Fibroblast of gingiva (primary cell): Measurements from ENCODE around the gene ZNF621.
A peak's percentile ranks its signal among the peaks of the same experiment; 100 is the strongest.

Experiments used
- DNase-seq: peaks from one replicate; pipeline ENCODE4 v3.0.0-alpha.2; 2011; ENCODE audit warnings: low read depth

ZNF621 gene

DNA sequence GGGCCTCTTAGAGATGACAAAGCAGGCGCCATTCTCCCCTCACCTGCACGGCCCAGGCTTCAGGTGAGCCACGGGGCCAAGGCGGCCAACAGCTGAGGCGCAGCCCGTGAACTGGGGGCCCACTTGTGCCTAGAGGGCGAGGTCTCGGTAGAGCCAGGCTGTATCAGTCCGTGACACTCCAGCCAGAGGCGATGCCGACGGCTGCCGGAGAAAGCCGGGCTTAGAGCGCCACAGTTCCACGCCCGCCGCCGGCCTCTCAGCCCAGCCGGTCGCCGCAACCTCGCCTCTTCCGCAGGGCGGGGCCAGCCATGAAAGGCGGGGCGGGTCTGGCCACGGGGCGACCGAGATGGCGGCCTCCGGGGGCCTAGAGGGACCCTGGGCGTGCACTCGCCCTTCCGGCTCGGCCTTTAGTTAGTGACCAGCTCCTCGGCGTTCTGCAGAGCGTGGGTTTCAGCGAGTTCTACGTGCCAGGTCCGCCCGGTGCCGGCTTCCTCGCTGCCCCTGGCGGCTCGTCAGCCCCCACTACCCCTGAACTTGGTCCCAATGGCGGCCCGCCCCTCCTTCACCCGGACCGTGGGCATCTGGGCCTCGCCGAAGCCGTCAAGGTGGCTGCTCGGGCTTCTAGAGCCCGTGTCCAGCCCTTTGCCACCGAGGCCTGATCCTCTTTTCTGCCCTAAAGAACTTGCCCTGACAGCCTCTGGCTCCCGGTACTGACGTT is at the start of gene ZNF621:
Gene ZNF621 (plus strand): TSS at position 393 of the 718 bp plus-strand sequence. CDS start 881 bp downstream, outside the sequence.
- peak; percentile 89 for DNase-seq

DNA sequence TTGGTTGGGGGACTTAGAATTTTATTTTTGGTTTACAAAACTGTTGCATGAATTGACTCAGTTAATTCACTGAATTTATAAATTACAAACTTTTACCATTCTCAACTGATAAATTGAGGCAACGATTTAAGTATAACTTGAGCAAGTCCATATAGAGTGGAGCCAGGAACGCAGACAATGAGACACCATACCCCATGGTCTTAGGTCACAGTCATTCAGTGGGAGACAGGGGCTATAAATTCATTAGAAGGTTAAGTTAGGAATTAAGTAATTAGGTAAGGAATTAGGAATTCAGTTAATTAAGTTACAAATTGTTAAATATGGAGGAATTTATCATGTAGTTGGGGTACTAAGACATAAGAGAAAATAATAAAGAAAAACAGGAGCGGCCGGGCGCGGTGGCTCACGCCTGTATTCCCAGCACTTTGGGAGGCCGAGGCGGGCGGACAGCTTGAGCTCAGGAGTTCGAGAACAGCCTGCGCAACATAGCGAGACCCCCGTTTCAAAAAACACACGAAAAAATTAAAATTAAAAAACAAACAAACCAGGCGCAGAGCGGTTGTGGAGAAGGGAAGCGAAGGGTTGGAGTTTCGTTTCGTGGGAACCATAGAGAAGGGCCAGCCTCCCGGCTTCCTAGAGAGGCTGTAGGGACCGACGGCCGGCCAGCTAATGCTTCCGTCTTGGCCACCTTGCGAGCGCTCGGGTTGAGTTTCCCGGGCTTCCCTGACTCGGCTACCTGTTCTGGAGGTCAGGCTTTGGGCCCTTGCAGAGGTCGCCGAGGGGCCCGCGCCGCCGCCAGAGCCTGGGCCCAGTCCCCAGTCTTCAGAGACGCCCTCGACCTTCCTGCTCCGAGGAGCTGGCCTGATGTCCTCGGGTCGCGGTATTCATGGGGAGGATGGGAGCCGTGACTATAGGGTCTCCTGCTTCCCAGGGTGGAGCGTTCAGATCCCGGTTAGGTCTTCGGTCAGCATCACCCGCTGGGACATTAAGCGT is 48.0 kb upstream of the ZNF621 start, which contains the start of gene ZNF619:
Gene ZNF619 (plus strand): TSS at position 645 of the 993 bp plus-strand sequence. CDS start 858 bp downstream, outside the sequence.
- peak; percentile 79 for DNase-seq

DNA sequence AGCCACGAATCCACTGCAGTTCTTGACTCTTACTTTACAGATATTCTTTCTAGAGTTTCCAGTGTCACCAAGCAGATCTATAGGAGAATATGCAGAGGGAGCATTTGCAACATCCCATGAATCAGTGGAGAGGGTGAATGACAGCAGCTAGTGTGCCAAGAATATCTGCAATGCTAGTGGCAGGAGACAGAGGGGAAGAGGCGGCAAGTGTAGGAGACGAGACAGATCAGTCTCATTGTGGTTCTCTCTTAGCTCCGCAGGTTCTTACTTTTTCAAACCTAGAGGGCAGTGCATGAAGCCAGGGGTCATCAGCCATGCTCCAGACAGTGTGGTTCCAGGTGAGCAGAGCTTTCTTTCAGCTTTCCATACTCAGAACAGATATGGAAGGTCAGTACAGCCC is 47.1 kb upstream of the ZNF621 start:
- DNase-seq, result no peak

DNA sequence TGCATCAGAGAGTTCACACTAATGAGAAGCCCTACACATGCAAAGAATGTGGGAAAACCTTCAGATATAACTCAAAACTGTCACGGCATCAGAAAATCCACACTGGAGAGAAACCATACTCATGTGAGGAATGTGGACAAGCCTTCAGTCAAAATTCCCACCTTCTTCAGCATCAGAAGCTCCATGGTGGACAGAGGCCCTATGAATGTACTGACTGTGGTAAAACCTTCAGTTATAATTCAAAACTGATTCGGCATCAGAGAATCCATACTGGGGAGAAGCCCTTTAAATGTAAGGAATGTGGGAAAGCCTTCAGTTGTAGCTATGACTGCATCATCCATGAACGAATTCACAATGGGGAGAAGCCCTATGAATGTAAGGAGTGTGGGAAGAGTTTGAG is 37.6 kb upstream of the ZNF621 start:
- DNase-seq, result no peak

DNA sequence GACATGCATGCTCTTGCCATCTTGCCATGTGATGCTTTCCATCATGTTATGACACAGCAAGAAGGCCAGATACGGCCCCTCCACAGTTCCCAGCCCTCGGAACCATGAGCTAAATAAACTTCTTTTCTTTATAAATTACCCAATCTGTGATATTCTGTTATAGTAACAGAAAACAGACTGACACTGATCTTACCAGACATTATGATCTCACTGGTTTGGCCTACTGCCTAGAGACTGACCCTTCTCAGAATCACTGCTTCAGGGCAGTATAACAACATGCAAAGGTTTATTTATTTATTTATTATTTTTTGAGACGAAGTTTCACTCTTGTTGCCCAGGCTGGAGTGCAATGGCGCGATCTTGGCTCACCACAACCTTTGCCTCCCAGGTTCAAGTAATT is 33.8 kb upstream of the ZNF621 start:
- DNase-seq, result peak; percentile 8

DNA sequence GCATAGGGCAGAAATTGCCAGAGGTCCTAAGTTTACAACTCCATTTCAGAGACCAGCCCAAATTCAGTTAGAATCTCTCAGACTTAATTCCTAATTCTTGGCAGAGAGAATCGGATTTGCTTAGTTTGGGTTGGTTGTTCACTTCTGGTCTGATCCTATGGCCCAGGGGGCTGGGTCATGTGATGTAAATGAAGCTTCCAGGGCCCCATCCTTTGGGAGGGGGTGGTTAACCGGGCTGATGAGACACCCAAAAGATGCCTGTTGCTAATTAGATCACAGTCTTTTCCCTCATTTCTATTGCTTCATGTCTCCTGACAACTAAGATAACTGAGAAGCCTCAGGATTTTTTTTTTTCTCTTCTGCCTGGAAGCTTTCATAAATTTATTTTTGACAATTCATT is 30.1 kb upstream of the ZNF621 start:
- peak; percentile 40 for DNase-seq

DNA sequence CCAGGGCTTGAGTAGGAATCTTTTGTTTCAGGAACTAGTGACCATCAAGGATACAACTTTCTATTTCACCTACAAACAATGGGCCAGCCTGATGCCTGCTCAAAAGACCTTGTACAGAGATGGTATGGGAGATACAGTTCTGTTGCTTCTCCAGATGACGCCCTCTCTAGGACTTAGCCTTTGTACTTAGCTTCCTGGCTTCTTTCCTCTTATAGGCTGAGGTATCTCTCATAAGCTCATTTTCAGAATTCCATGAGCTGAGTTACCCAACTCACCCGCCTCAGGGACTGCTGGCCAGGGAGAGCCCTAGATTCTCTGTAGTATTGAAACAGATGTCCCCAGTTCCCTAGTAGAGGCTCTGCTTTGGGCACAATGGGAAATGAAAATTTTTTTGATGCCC is 27.5 kb upstream of the ZNF621 start:
- no peak for DNase-seq

DNA sequence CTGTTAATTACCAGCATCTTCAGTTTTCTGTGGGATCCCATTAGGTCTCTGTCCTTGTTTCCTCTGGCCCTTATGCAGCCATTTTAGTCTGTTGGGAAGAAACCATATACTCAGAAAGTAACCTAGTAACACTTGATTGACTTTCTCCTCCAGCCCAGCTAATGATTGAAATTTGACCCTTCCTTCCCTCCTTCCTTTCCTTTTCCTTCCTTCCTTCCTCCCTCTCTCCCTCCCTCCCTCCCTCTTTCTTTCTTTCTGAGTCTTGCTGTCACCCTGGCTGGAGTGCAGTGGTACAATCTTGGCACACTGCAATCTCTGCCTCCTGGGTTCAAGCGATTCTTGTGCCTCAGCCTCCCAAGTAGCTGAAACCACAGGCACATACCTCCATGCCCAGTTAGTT is 24.8 kb upstream of the ZNF621 start:
- no peak for DNase-seq

DNA sequence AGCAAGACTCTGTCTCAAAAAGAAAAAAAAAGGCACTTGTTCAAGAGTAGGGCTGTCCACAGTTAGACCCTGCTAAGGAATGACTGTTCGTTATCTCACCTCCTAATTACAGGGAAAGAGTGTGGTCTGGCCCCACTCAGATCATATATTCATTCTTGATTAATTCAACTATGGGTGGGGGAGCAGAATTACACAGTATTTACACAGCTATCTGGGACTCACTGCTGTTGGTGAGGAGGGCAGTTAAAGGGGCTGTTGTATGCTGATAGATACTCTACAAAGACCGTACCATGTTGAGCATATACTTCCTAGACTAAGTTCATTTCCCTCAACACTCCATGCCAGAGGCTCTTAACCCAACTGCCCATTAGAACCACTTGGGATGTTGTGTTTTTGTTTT is 22.7 kb upstream of the ZNF621 start:
- DNase-seq, result no peak

DNA sequence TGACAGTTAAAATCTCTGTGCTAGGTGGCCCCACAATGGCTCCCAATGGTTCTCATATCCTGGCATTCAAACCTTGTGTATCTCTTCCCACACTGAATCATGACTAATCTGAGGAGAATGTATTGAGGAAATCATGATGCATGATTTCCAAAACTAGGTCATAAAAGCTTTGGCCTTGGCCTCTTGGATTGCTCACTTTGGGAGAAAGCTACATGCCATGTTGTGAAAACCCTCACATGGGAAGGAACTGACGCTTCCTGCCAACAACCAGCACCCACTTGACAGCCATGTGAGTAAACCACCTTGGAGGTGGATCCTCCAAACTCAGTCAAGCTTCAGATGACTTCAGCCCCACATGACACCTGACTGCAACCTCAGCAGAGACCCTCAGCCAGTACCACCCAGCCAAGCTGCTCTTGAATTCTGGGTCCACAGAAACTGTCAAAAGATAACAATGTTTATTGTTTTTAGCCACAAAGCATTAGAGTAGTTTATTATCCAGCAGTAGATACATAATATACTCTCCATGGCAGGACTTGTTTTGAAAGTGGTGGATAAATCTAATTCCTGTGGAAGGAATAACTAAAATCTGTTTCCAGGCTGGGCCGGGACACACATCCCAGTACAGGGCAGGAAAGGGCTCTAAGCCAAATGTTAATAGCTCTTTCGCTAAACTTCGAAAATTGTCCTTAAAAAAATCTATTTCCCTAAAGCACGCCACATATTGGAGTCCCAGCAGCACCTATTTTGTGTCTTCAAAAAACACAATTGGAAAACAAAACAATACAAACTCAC is 19.9 kb upstream of the ZNF621 start:
- DNase-seq, result peak; percentile 94

DNA sequence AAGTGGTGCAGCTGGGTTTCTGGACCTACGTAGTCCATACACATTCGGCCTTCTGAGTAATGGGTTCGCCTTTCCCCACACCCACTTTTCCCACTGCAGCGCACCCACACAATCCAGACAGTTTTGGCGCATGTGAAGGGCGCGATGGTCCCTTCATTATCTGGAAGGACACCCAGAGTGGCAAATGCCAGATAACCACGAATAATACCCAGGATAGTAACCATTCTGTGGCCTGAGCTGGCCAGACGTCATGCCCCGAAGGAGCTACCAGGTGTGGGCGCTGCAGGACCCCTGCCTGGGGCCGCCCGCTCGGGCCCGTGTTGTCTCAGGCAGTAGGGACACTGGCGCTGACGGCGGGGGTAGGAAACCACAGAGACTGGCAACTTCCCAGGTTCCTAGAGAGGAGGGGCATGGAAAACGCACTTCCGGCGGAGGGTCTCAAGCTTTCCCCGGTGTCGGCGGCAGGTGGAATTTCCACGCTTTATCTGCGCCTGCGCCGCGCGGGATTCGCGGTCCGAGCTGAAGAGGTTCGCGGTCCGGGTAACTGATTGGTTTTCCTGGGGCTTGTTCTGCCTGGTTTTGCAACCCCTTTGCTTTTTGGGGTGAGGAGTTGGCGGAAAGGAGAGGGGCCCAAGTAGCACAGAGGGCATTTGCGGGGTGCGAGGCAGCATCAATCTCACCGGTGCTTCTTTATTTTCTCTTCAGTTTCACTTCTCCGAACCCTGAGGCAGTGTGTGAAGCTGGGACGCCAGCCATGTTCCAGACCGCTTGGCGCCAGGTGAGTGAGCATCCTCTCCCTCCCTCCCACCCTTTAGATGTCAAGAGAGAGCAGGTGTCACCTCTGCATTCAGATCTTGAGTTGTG is 18.9 kb upstream of the ZNF621 start, which contains the start of gene ZNF620:
Gene ZNF620 (plus strand): TSS at position 441 of the 864 bp plus-strand sequence. CDS start 314 bp downstream, at position 755.
- DNase-seq, result no peak

DNA sequence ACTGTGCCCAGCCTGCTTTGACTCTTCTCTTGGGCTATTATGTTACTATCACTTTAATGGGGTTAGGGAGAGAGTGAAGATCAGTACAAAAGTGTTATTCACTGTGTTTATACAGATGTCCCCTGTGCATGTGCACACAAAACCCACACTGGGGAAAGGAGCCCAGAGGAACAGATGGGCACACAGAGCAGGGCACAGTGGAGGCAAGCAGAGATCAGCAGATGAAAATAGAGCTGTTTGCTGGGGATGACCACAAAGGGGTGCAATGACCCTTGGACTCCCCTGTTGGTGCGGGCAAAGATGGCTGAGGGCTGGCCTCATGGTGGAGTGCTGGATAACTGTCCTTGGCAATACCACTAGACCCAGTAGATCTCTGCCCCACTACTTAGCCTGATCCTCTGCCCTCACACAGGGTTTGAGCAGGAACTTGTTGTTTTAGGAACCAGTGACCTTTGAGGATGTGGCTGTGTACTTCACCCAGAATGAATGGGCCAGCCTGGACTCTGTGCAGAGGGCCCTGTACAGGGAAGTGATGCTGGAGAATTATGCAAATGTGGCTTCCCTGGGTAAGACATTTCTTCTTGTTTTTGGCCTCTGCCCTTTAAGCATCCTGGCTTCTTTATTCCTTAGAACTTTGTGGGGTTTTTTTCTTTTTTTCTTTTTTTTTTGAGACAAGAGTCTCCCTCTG is 13.6 kb upstream of the ZNF621 start:
- DNase-seq, result no peak

DNA sequence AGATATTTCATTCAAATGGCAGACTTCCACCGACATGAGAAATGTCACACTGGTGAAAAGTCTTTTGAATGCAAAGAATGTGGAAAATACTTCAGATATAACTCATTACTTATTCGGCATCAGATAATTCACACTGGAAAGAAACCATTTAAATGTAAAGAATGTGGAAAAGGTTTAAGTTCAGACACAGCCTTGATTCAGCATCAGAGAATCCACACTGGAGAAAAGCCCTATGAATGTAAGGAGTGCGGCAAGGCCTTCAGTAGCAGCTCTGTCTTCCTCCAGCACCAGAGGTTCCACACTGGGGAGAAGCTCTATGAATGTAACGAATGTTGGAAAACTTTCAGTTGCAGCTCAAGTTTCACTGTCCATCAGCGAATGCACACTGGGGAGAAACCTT is 8.6 kb upstream of the ZNF621 start:
- DNase-seq, result no peak

DNA sequence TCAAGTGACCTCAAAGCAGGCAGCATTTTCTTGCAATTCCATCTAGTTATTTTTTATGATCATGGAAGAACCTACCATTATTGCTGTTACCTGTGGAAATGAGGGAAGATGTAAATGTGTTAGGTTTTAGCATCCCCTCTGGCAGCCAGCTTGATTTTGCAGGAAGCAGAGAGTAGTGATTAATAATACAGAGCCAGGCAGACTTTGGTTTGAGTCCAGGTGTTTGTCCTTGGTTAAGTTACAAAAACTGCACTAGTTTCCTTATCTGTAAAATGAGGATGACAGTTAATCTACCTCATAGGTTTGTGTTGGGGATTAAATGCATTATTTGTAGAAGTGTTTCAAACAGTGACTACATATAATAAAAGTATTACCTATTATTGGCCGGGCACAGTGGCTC is 6.7 kb upstream of the ZNF621 start:
- no peak for DNase-seq

DNA sequence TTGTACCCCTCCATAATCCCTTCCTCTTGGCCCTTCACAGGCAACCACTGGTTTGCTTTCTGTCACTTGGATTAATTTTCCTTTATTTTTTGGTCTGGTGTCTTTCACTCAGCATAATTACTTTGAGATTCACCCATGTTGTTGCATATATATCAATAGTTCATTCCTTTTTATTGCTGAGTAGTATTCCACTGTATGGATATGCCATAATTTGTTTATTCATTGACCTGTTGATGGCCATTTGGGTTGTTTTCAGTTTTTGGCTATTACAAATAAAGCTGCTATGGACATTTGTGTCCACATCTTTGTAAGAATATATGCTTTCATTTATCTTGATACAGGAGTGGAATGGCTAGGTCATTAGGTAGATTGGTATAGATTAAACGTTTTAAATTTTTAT is 5.9 kb upstream of the ZNF621 start:
- DNase-seq, result no peak

DNA sequence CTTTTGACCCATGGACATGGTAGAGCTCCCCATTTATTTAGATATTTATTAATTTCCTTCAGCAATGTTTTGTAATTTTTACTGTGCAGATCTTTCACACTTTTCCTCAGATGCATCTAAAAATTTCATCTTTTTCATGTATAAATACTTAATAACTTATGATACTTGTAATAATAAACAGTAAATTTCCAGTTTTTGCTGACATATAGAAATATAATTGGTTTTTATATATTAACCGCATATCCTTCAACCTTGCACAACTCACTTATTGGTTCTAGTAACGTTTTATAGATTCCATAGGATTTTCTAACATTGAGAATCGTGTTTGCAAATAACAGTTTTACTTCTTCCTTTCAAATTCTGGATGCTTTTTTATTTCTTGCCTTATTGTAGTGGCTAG is 3.5 kb upstream of the ZNF621 start:
- no peak for DNase-seq

DNA sequence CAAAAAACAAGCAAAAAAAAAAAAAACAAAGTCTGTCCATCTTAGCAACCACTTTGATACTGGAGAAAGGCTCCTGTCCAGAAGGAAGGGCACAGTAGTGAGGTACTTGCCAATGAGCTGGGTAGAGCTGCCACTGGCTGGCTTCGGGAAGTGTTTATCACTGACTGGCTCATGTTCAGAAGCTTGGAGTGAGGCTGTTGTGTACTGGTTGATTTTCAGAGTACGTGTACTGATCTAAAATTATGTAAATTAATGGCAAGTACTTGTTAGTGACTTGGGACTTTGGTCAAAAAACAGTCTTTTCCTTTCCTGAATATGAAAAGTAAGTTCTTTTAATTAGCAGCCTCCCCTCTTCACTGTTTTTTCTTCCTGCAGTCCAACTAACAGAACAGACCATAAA is 979 bp upstream of the ZNF621 start:
- DNase-seq, result no peak

DNA sequence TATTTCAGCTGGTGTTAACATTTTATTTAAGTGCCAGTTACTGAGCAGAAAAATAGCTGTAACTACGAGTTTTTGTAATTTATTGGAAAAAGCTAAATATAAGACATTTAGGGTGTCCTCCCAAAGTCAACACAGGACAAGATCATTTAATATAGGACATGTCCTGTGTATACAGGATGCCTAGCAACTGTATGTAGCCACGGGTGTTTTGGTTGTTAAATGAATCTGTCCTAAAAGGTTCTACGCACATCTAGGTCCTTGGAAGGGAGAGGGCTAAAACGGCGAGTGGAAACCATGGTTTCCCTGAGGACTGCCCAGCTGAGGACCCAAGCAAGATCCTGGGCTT is 565 bp upstream of the ZNF621 start:
- peak; percentile 27 for DNase-seq

DNA sequence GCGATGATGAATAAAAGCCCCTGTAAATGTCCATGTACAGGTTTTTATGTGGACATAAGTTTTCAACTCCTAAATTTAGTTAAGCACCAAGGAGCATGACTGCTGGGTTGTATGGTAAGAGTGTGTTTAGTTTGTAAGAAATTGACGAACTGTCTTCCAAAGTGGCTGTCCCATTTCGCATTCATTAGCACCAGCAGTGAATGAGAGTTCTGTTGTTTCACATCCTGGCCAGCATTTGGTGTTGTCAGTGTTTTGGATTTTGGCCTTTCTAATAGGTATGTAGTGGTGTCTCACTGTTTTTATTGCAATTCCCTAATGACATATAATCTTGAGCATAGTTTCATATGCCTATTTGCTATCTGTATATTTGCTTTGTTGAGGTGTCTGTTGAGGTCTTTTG is 3.7 kb downstream of the ZNF621 start:
- no peak for DNase-seq

DNA sequence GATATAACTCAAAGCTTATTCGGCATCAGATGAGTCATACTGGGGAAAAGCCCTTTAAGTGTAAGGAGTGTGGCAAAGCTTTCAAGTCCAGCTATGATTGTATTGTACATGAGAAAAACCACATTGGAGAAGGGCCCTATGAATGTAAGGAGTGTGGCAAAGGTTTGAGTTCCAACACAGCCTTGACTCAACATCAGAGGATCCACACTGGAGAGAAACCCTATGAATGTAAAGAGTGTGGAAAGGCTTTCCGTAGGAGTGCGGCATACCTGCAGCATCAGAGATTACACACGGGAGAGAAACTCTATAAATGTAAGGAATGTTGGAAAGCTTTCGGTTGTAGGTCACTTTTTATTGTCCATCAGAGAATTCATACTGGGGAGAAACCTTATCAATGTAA is 7.5 kb downstream of the ZNF621 start:
- DNase-seq, result no peak

DNA sequence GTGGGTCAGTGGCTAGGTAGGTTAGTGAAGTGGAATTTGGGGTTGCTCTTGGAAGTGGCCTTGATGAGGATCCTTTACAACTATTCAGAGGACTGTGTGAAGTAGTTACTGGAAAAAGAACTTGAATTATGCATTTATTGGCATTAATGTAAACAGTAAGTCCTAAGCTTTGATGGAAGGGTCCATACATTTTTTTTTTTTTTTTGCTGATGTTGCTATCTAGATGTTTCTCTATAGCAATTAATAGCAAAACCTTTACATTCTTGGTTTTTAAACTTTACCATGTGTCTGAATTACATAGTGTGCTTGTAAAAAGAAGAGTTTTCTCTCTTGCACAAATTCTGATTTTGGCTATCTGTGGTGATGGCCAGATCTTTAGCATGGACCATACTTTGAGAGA is 9.5 kb downstream of the ZNF621 start:
- no peak for DNase-seq
